SKM-1 (cell line): ENCODE results near the gene PACSIN2.

ENCODE experiments used
- DNase-seq: peaks from one replicate; lab custom pipeline; 2025; ENCODE audit not compliant: unreplicated experiment; lab: John Stamatoyannopoulos, UW

PACSIN2 gene

DNA sequence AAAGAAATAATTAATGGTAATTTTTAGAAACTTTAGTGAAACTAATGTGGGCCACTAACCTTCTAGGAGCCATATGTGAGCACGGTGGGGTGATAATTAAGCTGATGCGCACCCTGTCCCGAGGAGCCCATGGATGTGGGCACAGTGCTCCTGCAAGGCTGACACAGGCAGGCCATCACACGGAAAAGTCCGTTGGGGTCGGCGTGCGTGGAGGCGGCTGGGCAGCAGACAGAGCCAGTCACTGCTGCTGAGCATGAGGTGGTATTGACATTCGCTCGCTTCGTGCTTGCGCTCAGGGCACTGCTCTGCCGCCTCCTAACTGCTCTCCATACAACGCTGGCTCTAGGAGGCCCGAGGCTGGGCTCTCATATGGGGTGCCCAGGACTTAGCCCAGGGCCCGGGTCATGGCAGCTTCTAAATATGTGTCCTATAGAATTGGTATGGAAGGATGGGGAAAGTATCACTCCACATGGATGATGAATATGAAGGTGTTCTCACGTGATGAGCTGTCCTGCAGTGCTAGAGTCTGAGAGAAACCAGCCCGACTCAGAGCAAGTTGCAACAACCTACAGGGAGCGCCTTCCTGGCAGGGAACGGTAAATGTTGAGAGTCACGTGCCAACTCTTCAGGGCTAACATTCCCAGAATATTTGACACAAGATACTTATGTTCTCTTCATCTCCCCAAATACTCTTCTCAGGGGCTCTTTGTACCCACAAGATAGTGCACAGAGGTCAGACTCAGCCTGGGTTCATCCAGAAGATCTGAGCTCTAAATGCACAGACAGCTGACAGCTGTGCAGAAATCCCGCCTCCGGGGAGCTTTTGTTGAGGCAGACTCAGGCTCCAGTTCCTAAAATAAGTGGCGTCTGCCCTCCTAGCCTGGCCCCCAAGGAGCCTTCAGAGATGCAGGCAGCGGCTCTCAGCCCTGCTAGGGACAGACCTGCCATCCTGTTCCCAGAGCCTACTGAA lies 107.3 kb downstream of the PACSIN2 start:
- no peak for DNase-seq

GRCh38 chr22:42906605-42907348 lies 108.2 kb downstream of the PACSIN2 start:
- DNase-seq: no peak

DNA sequence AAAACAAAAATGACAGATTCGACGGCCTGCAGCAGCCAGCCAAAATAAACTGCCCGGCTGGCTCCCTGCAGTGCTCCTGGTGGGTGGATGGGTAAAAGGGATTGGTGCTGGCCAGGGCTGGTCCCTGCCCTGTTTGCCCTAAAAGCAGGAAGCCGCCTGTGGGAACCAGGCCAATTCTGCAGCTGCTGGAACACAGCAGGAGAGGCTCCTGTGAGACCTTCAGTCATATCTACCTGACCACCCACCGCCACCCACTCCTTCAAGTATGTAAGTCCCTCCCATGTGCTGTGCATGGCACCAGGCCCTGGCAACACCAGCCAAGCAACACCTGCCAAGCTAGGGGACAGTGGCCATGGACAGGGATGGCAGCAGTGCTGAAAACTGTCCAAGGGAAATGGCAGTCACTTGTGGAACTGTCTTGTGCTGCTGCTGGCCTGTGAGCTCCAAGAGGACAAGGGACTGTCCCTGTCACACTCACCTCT lies 109.2 kb downstream of the PACSIN2 start:
- DNase-seq: no peak

- no peak for DNase-seq
Measured at GRCh38 chr22:42905217-42905616, 109.7 kb downstream of the PACSIN2 start.

DNA sequence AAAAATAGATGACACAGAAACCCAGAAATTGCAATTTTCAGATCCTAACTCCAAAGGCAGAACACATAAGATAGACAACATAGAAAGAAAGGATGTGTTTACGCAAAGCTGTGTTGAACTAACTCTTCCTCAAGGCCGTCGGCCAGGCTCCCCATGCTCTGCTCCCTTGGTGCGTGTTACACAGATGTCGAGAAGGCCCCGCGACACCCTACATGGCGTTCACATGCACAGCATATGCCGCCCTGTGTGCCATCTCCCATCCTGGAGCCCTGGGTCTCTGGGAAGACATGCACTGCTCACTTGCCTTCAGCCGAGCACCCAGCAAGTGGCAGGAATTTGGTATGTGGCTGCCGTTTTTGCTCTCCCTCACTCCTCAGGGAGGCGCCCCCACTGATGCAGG lies 110.9 kb downstream of the PACSIN2 start:
- no peak for DNase-seq

GRCh38 chr22:42902875-42903510 lies 112.0 kb downstream of the PACSIN2 start:
- no peak for DNase-seq

GRCh38 chr22:42901790-42902508 lies 113.0 kb downstream of the PACSIN2 start:
- no peak for DNase-seq

GRCh38 chr22:42897960-42898359 lies 117.0 kb downstream of the PACSIN2 start:
- no peak for DNase-seq

- DNase-seq: no peak
Measured at GRCh38 chr22:42895541-42895981, 119.4 kb downstream of the PACSIN2 start.

DNA sequence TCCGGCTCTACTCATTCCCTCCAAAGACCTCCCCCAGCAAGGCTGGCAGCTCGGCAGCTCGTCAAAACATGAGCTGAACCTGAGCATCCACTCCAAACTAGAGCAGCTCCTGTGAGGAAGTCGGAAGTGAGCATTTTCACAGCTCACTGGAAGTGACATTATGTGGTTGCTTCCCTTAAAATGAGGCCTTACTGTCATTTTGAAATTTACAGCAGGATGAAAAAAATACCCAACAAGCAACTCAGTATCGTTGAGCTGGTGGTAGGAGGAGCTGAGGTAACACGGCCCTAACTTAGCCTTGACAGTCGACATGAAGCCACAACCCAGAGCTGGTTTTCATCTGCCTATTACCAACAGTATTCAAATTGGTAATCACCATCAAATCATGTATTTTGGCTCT lies 119.9 kb downstream of the PACSIN2 start:
- DNase-seq: peak; percentile 15

- DNase-seq: no peak
Measured at GRCh38 chr22:42893371-42894150, 121.4 kb downstream of the PACSIN2 start.

- no peak for DNase-seq
Measured at GRCh38 chr22:42892571-42893316, 122.2 kb downstream of the PACSIN2 start.

DNA sequence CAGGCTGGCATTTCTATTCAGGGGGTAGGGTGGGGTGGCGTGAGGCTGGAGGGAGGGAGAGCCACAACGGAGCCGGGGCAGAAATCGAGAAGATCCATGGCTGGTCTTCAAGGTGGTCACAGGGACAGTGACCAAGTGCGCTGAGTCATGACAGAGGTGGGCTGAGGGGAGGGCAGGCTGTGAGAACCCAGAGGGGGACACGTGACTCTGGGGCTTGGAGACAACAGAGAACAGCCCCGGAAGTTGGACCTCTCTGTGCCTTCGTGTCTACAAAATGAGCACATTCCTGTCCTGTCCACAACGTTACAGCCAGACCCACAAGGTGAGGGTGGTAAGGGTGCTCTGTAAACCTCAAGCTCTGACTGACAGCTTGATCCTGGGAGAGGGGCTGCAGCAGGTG lies 122.8 kb downstream of the PACSIN2 start:
- no peak for DNase-seq

GRCh38 chr22:42891696-42892095 lies 123.3 kb downstream of the PACSIN2 start:
- no peak for DNase-seq

GRCh38 chr22:42891008-42891407 lies 123.9 kb downstream of the PACSIN2 start:
- DNase-seq: no peak

GRCh38 chr22:42889304-42889703 lies 125.6 kb downstream of the PACSIN2 start:
- DNase-seq: no peak

DNA sequence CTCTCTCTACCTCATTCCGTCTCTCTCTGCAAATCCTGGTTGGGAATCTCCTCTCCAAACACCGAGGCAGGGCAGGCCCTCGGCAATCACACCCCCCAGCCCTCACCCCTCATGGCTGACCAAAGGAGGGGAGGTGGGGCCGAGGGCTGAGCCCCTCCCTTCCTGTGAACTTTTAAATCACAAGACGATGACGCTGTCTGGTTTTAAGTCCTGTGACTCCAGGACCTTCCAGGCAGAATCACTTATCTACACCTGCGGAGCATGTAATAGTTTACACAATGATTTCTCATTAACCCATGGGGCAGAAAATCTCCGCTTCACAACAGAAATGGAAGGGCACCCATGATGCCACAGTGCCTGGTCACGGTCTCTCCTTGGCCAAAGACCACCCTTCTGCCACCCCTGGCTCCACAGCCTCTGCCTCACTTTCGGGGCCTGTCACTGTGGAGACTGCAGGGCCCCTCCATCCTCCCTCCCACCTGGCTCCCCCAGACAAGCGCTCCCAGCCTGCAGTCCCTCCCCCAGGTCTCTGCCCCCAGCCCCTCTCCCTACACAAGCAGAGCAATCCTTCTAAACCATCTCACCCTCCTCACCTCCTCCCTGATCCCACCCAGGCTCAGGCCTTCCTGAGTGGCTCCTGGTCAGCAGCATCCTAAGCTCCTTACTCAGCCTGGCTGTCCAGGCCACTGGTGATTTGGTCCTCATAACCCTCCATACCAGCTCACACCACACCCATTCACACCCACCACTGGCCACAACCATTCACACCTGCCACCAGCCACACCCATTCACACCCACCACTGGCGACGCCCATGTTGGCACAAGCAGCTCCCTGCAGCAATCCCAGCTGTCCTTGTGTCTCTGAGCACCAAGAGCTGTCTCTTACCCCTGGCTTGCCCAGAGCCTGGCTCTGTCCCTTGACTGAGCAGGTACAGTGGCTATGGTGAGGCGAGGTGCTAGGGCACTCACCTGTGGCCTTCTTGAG lies 127.1 kb downstream of the PACSIN2 start:
- DNase-seq: no peak

DNA sequence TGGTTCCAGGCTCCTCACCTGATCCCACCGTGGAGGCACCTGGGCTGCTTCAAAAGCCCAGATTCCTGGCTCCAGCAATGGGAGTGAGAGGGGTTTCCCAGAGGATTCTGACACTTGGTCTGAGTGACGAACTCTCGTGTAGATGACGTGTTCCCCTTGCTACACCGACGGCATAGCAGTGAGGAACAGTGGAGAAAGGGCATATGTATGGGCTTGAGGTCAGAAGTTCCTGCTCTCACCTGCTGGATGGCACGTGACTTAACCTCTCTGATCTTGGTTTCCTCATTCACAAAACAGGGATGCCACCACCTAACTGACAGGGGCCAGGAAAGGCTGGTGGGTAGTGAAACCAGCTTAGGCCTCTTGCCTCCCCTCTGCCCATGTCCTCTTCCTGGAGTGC lies 127.8 kb downstream of the PACSIN2 start:
- DNase-seq: no peak
